HEK293 (cell line): ENCODE data around the gene CRACDL.

Experiments
- CTCF ChIA-PET: fragments of 350-600 bp; formaldehyde crosslinking; extraction: SDS; loops from one replicate; lab custom pipeline; 2021; ENCODE audit warnings: antibody characterized with exemption; lab: Yijun Ruan, JAX
- POLR2A ChIA-PET: fragments of 300-600 bp; formaldehyde crosslinking; extraction: SDS; loops from one replicate; lab custom pipeline; 2020; ENCODE audit warnings: antibody characterized with exemption, inconsistent platforms; lab: Yijun Ruan, JAX
- H3K27ac ChIP-seq: fragments of 200-500 bp; sonication (Bioruptor generic); 2 replicates; pipeline ENCODE4 v1.5.1; 2014; ENCODE audit warnings: low read depth, low read length, control low read depth, inconsistent platforms; ENCODE audit errors: extremely low read depth
- H3K36me3 ChIP-seq, 2 experiments: fragments of 200-500 bp in 1 of 2; sonication (Bioruptor generic) in 1 of 2; 1 replicate in 1 of 2; 2 replicates in 1 of 2; pipeline ENCODE4 v1.5.1; 2014 to 2017; ENCODE audit warnings: inconsistent platforms in 2 of 2, low read length in 2 of 2; ENCODE audit not compliant: control insufficient read depth in 2 of 2, insufficient read depth in 1 of 2
- H3K4me1 ChIP-seq: fragments of 200-500 bp; sonication (Bioruptor generic); 2 replicates; pipeline ENCODE4 v1.5.1; 2014; ENCODE audit warnings: mild to moderate bottlenecking, low read length, inconsistent platforms; ENCODE audit not compliant: control insufficient read depth, insufficient read depth
- H3K4me3 ChIP-seq: 2 replicates; pipeline ENCODE4 v1.5.1; 2011; ENCODE audit warnings: low read depth, mild to moderate bottlenecking, control low read depth, low read length, moderate library complexity
- H3K9me3 ChIP-seq: fragments of 200-500 bp; sonication (Bioruptor generic); 2 replicates; pipeline ENCODE4 v1.5.1; 2014; ENCODE audit warnings: low read depth, low read length, inconsistent platforms; ENCODE audit not compliant: control insufficient read depth, insufficient read depth
- GLI4 ChIP-seq: fragments of 450-650 bp; formaldehyde crosslinking; IDR thresholded peaks from 2 replicates; pipeline ENCODE4 v1.5.1; 2016; ENCODE audit warnings: missing biosample characterization, missing genetic modification characterization
- INSM2 ChIP-seq: fragments of 450-650 bp; formaldehyde crosslinking; IDR thresholded peaks from 2 replicates; pipeline ENCODE4 v1.5.1; 2016; ENCODE audit warnings: missing biosample characterization, missing genetic modification characterization
- OVOL3 ChIP-seq: fragments of 450-650 bp; formaldehyde crosslinking; IDR thresholded peaks from 2 replicates; pipeline ENCODE4 v1.5.1; 2016; ENCODE audit warnings: missing biosample characterization, missing genetic modification characterization
- PBX3 ChIP-seq: sonication (generic); formaldehyde crosslinking; IDR thresholded peaks from 2 replicates; pipeline ENCODE4 v1.8.1; 2022; ENCODE audit warnings: mild to moderate bottlenecking, moderate library complexity, missing genetic modification reagents
- SP2 ChIP-seq: fragments of 450-650 bp; formaldehyde crosslinking; IDR thresholded peaks from 2 replicates; pipeline ENCODE4 v1.5.1; 2016; ENCODE audit warnings: missing biosample characterization, missing genetic modification characterization
- SP7 ChIP-seq: fragments of 450-650 bp; formaldehyde crosslinking; IDR thresholded peaks from 2 replicates; pipeline ENCODE4 v1.5.1; 2016; ENCODE audit warnings: missing biosample characterization, missing genetic modification characterization
- WT1 ChIP-seq: fragments of 450-650 bp; formaldehyde crosslinking; IDR thresholded peaks from 2 replicates; pipeline ENCODE4 v1.5.1; 2016; ENCODE audit warnings: missing biosample characterization, missing genetic modification characterization
- ZBTB21 ChIP-seq: fragments of 450-650 bp; formaldehyde crosslinking; IDR thresholded peaks from 2 replicates; pipeline ENCODE4 v1.5.1; 2017; ENCODE audit warnings: missing biosample characterization, missing genetic modification characterization
- ZBTB7A ChIP-seq: fragments of 450-650 bp; formaldehyde crosslinking; IDR thresholded peaks from 2 replicates; pipeline ENCODE4 v1.5.1; 2016; ENCODE audit warnings: low read depth, missing biosample characterization, missing genetic modification characterization
- ZFHX2 ChIP-seq: fragments of 450-650 bp; formaldehyde crosslinking; conservative IDR thresholded peaks from 2 replicates; pipeline ENCODE4 v1.5.1; 2016; ENCODE audit warnings: missing biosample characterization, missing genetic modification characterization
- ZFP3 ChIP-seq: fragments of 450-650 bp; formaldehyde crosslinking; IDR thresholded peaks from 2 replicates; pipeline ENCODE4 v1.5.1; 2016; ENCODE audit warnings: low read depth, missing biosample characterization, missing genetic modification characterization
- ZNF114 ChIP-seq: fragments of 450-650 bp; formaldehyde crosslinking; IDR thresholded peaks from 2 replicates; pipeline ENCODE4 v1.5.0; 2017; ENCODE audit warnings: missing biosample characterization, missing genetic modification characterization
- ZNF140 ChIP-seq: fragments of 450-650 bp; formaldehyde crosslinking; IDR thresholded peaks from 2 replicates; pipeline ENCODE4 v1.5.1; 2016; ENCODE audit warnings: missing biosample characterization, missing genetic modification characterization
- ZNF148 ChIP-seq: fragments of 450-650 bp; formaldehyde crosslinking; IDR thresholded peaks from 2 replicates; pipeline ENCODE4 v1.5.0; 2017; ENCODE audit warnings: missing biosample characterization, missing genetic modification characterization, borderline replicate concordance
- ZNF24 ChIP-seq: fragments of 450-650 bp; formaldehyde crosslinking; IDR thresholded peaks from 2 replicates; pipeline ENCODE4 v1.5.1; 2016; ENCODE audit warnings: missing biosample characterization, missing genetic modification characterization
- ZNF248 ChIP-seq: fragments of 450-650 bp; formaldehyde crosslinking; IDR thresholded peaks from 2 replicates; pipeline ENCODE4 v1.5.1; 2017; ENCODE audit warnings: missing biosample characterization, missing genetic modification characterization
- ZNF426 ChIP-seq: fragments of 450-650 bp; formaldehyde crosslinking; IDR thresholded peaks from 2 replicates; pipeline ENCODE4 v1.5.1; 2017; ENCODE audit warnings: missing biosample characterization, missing genetic modification characterization, mild to moderate bottlenecking, inconsistent platforms, moderate library complexity
- ZNF433 ChIP-seq: fragments of 450-650 bp; formaldehyde crosslinking; IDR thresholded peaks from 2 replicates; pipeline ENCODE4 v1.5.1; 2016; ENCODE audit warnings: missing biosample characterization, missing genetic modification characterization, low read depth
- ZNF514 ChIP-seq: fragments of 450-650 bp; formaldehyde crosslinking; IDR thresholded peaks from 2 replicates; pipeline ENCODE4 v1.5.1; 2016; ENCODE audit warnings: missing biosample characterization, missing genetic modification characterization
- ZNF580 ChIP-seq: fragments of 450-650 bp; formaldehyde crosslinking; IDR thresholded peaks from 2 replicates; pipeline ENCODE4 v1.5.1; 2016; ENCODE audit warnings: missing biosample characterization, missing genetic modification characterization
- ZNF610 ChIP-seq: fragments of 450-650 bp; formaldehyde crosslinking; IDR thresholded peaks from 2 replicates; pipeline ENCODE4 v1.5.1; 2016; ENCODE audit warnings: missing biosample characterization, missing genetic modification characterization, borderline replicate concordance
- ZNF654 ChIP-seq: fragments of 450-650 bp; formaldehyde crosslinking; IDR thresholded peaks from 2 replicates; pipeline ENCODE4 v1.5.1; 2016; ENCODE audit warnings: low read depth, missing biosample characterization, missing genetic modification characterization
- ZNF658 ChIP-seq: fragments of 450-650 bp; formaldehyde crosslinking; IDR thresholded peaks from 2 replicates; pipeline ENCODE4; 2016; ENCODE audit warnings: missing biosample characterization, missing genetic modification characterization
- ZNF76 ChIP-seq: fragments of 450-650 bp; formaldehyde crosslinking; IDR thresholded peaks from 2 replicates; pipeline ENCODE4; 2016; ENCODE audit warnings: low read depth, missing biosample characterization, missing genetic modification characterization, borderline replicate concordance
- ZSCAN23 ChIP-seq: fragments of 450-650 bp; formaldehyde crosslinking; IDR thresholded peaks from 2 replicates; pipeline ENCODE4 v1.5.1; 2016; ENCODE audit warnings: missing biosample characterization, missing genetic modification characterization
- ZSCAN4 ChIP-seq: fragments of 450-650 bp; formaldehyde crosslinking; IDR thresholded peaks from 2 replicates; pipeline ENCODE4 v1.5.1; 2017; ENCODE audit warnings: missing biosample characterization, missing genetic modification characterization

Gene CRACDL

GRCh38 chr2:98816281-98816680 is 119.7 kb downstream of the CRACDL start:
- CTCF ChIA-PET: no interaction called here
- Histone ChIP-seq H3K4me3 (no peak overlapping the region), H3K9me3 (no peaks in the 10 kb centered on the region)
- TF ChIP-seq ZNF426 (tag by site-specific recombination) (no peak), ZNF114 (no peak), PBX3 (CRISPR knock-in tag) (no peak), INSM2 (tag by site-specific recombination) (no peak), ZNF24 (tag by site-specific recombination) (no peak), ZNF76 (tag by site-specific recombination) (no peak), WT1 (tag by site-specific recombination) (no peak), ZSCAN23 (tag by site-specific recombination) (no peak), ZNF658 (tag by site-specific recombination) (no peak), ZNF140 (tag by site-specific recombination) (no peak), ZNF514 (tag by site-specific recombination) (no peak)
- TF ChIP-seq, all 188 proteins: peak for 0
- Histone ChIP-seq H3K4me1 (no peaks in the 10 kb centered on the region), H3K27ac (no peak overlapping the region), H3K36me3 (no peaks in the 10 kb centered on the region)
- POLR2A ChIA-PET: no interaction called here

- Histone ChIP-seq H3K9me3 (no peaks in the 10 kb centered on the region), H3K27ac (no peak overlapping the region), H3K4me3 (no peak overlapping the region), H3K4me1 (no peaks in the 10 kb centered on the region), H3K36me3 (no peaks in the 10 kb centered on the region)
- ChIA-PET POLR2A (no interaction called here), CTCF (interaction anchor here (0.7 kb wide), 1 partner anchor 11 kb away, joined by 3 read pairs; no protein-coding TSS in a partner anchor)
- TF ChIP-seq ZFHX2 (no peak), ZFP3 (tag by site-specific recombination) (no peak), ZNF148 (tag by site-specific recombination) (no peak), ZNF654 (tag by site-specific recombination) (no peak), SP2 (tag by site-specific recombination) (no peak), ZBTB21 (tag by site-specific recombination) (no peak), ZNF610 (tag by site-specific recombination) (no peak), ZSCAN4 (tag by site-specific recombination) (no peak), ZNF24 (tag by site-specific recombination) (no peak), GLI4 (no peak), WT1 (tag by site-specific recombination) (no peak), OVOL3 (no peak), ZBTB7A (tag by site-specific recombination) (no peak), ZNF433 (tag by site-specific recombination) (no peak), SP7 (tag by site-specific recombination) (no peak), ZNF580 (no peak), ZNF248 (tag by site-specific recombination) (no peak)
Measured at GRCh38 chr2:98815795-98816194, 120.2 kb downstream of the CRACDL start.
